DOHH2 (cell line): Measurements from ENCODE around the gene PDE11A.

ENCODE experiments used
- H3F3A ChIP-seq: fragments of 200-600 bp; sonication (generic), shearing (Covaris generic); 2 replicates; pipeline ENCODE4 v1.6.0; 2016; ENCODE audit warnings: antibody characterized with exemption, mild to moderate bottlenecking; ENCODE audit not compliant: control insufficient read depth, insufficient read depth
- H3K27ac ChIP-seq: fragments of 200-600 bp; sonication (generic); 2 replicates; pipeline ENCODE4 v1.5.1; 2014; ENCODE audit warnings: low read depth, mild to moderate bottlenecking, low read length, moderate library complexity
- H3K27me3 ChIP-seq: fragments of 200-600 bp; sonication (generic); 2 replicates; pipeline ENCODE4 v1.6.1; 2014; ENCODE audit warnings: mild to moderate bottlenecking, low read length, mixed read lengths; ENCODE audit not compliant: control insufficient read depth
- H3K36me3 ChIP-seq: fragments of 200-600 bp; sonication (generic); 2 replicates; pipeline ENCODE4 v1.6.1; 2014; ENCODE audit warnings: mild to moderate bottlenecking, low read length, moderate library complexity, mixed read lengths; ENCODE audit not compliant: control insufficient read depth
- H3K4me1 ChIP-seq: fragments of 200-600 bp; sonication (generic); 2 replicates; pipeline ENCODE4 v1.6.1; 2014; ENCODE audit warnings: mild to moderate bottlenecking, low read length, mixed read lengths; ENCODE audit not compliant: control insufficient read depth
- H3K4me2 ChIP-seq: fragments of 200-600 bp; sonication (generic); 2 replicates; pipeline ENCODE4 v1.6.0; 2014; ENCODE audit warnings: mild to moderate bottlenecking, low read length, moderate library complexity
- H3K4me3 ChIP-seq: fragments of 200-600 bp; sonication (generic); 2 replicates; pipeline ENCODE4 v1.5.1; 2014; ENCODE audit warnings: mild to moderate bottlenecking, low read length, mixed read lengths
- H3K79me2 ChIP-seq: fragments of 200-600 bp; sonication (generic); 2 replicates; pipeline ENCODE4 v1.6.1; 2014; ENCODE audit warnings: mild to moderate bottlenecking, low read length, mixed read lengths; ENCODE audit not compliant: control insufficient read depth
- H3K9me2 ChIP-seq: fragments of 200-600 bp; sonication (generic); replicated peaks from 2 replicates; pipeline ENCODE4 v1.6.1; 2014; ENCODE audit warnings: mild to moderate bottlenecking, low read length, mixed read lengths; ENCODE audit not compliant: control insufficient read depth
- H3K9me3 ChIP-seq: fragments of 200-600 bp; sonication (generic); 2 replicates; pipeline ENCODE4 v1.6.1; 2014; ENCODE audit warnings: antibody characterized with exemption, low read length, mixed read lengths; ENCODE audit not compliant: control insufficient read depth, insufficient read depth
- H4K20me1 ChIP-seq: fragments of 200-600 bp; sonication (generic); 2 replicates; pipeline ENCODE4 v1.6.0; 2014; ENCODE audit warnings: low read depth, mild to moderate bottlenecking, antibody characterized with exemption, low read length, moderate library complexity; ENCODE audit not compliant: control insufficient read depth, insufficient read depth
- EZH2phosphoT487 ChIP-seq: fragments of 200-600 bp; sonication (generic); IDR thresholded peaks from 2 replicates; pipeline ENCODE4 v1.6.1; 2017; ENCODE audit warnings: borderline replicate concordance, mild to moderate bottlenecking, antibody characterized with exemption, low read length, moderate library complexity, mixed read lengths
- TF ChIP-seq, protein P1 (sequence below): fragments of 200-600 bp; sonication (generic); IDR thresholded peaks from one replicate; pipeline ENCODE4 v1.5.1; 2014; ENCODE audit warnings: antibody characterized with exemption, mild to moderate bottlenecking, low read depth, low read length; ENCODE audit not compliant: poor library complexity, severe bottlenecking

PDE11A gene

DNA sequence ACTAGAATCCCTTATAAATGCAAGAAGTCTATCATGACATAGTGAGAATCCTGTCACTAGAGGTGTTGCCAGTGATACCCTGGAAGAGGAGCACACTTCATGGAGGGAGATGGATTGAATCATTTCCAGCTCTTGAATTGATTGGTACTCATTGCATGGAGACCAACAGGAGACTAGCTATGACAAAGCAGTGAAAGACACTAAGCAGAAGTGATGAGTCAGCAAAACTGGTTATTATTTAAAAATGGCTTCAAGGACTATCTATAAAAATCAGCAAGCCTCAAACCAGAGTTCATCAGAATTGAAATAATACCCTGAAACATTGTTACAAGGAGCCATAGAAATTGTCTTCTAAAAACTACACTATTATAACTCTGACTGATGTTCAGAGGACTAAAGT, 200.3 kb downstream of the PDE11A start:
- Histone ChIP-seq H3K27ac (no peak overlapping the region), H3K9me2 (no peaks in the 10 kb centered on the region), H3K36me3 (no peaks in the 10 kb centered on the region), H3K4me2 (no peak overlapping the region), H3K79me2 (no peaks in the 10 kb centered on the region), H3F3A (no peaks in the 10 kb centered on the region), H3K4me3 (no peak overlapping the region), H3K4me1 (no peaks in the 10 kb centered on the region), H3K27me3 (no peaks in the 10 kb centered on the region), H3K9me3 (no peaks in the 10 kb centered on the region), H4K20me1 (no peaks in the 10 kb centered on the region)
- TF ChIP-seq, protein P1, sequence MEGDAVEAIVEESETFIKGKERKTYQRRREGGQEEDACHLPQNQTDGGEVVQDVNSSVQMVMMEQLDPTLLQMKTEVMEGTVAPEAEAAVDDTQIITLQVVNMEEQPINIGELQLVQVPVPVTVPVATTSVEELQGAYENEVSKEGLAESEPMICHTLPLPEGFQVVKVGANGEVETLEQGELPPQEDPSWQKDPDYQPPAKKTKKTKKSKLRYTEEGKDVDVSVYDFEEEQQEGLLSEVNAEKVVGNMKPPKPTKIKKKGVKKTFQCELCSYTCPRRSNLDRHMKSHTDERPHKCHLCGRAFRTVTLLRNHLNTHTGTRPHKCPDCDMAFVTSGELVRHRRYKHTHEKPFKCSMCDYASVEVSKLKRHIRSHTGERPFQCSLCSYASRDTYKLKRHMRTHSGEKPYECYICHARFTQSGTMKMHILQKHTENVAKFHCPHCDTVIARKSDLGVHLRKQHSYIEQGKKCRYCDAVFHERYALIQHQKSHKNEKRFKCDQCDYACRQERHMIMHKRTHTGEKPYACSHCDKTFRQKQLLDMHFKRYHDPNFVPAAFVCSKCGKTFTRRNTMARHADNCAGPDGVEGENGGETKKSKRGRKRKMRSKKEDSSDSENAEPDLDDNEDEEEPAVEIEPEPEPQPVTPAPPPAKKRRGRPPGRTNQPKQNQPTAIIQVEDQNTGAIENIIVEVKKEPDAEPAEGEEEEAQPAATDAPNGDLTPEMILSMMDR: no peak
- TF ChIP-seq EZH2phosphoT487: no peak

- Histone ChIP-seq H3K79me2 (no peaks in the 10 kb centered on the region), H3K4me3 (no peak overlapping the region), H3K4me2 (no peak overlapping the region), H4K20me1 (no peaks in the 10 kb centered on the region), H3K9me2 (no peaks in the 10 kb centered on the region), H3K27me3 (no peaks in the 10 kb centered on the region), H3F3A (no peaks in the 10 kb centered on the region), H3K4me1 (no peaks in the 10 kb centered on the region), H3K9me3 (no peaks in the 10 kb centered on the region), H3K36me3 (no peaks in the 10 kb centered on the region), H3K27ac (no peak overlapping the region)
- no peak for TF ChIP-seq EZH2phosphoT487
- TF ChIP-seq, protein P1: no peak
Observed at GRCh38 chr2:177869912-177870311, 202.7 kb downstream of the PDE11A start.

- Histone ChIP-seq H3K9me2 (no peaks in the 10 kb centered on the region), H4K20me1 (no peaks in the 10 kb centered on the region), H3F3A (no peaks in the 10 kb centered on the region), H3K36me3 (no peaks in the 10 kb centered on the region), H3K27me3 (no peaks in the 10 kb centered on the region), H3K4me2 (no peak overlapping the region), H3K4me1 (no peaks in the 10 kb centered on the region), H3K9me3 (no peaks in the 10 kb centered on the region), H3K27ac (no peak overlapping the region), H3K79me2 (no peaks in the 10 kb centered on the region), H3K4me3 (no peak overlapping the region)
- TF ChIP-seq, protein P1: no peak
- TF ChIP-seq EZH2phosphoT487: no peak
Observed at GRCh38 chr2:177869209-177869608, 203.4 kb downstream of the PDE11A start.

GRCh38 chr2:177868806-177869205, 203.8 kb downstream of the PDE11A start:
- H3K9me2 ChIP-seq: no peaks in the 10 kb centered on the region
- no peaks in the 10 kb centered on the region for H3F3A ChIP-seq
- H3K27me3 ChIP-seq: no peaks in the 10 kb centered on the region
- TF ChIP-seq EZH2phosphoT487: no peak
- TF ChIP-seq, protein P1: no peak
- H3K9me3 ChIP-seq: no peaks in the 10 kb centered on the region
- H3K36me3 ChIP-seq: no peaks in the 10 kb centered on the region
- no peaks in the 10 kb centered on the region for H3K4me1 ChIP-seq
- no peaks in the 10 kb centered on the region for H4K20me1 ChIP-seq
- no peaks in the 10 kb centered on the region for H3K79me2 ChIP-seq
- no peak overlapping the region for H3K4me2 ChIP-seq
- H3K27ac ChIP-seq: no peak overlapping the region
- H3K4me3 ChIP-seq: no peak overlapping the region
